A549 (cell line): Measurements from ENCODE around the gene CEP126. TPM values are rescaled to one million over a fixed set of nuclear protein-coding genes. Genes with fewer than 3 reads are reported as not detected.

ENCODE experiments used
- ATOH8 ChIP-seq: fragments of 250-450 bp; sonication (Bioruptor Pico); IDR thresholded peaks from 2 replicates; pipeline ENCODE4 v1.5.0; 2020; ENCODE audit warnings: low read depth, mild to moderate bottlenecking, moderate library complexity
- BHLHE40 ChIP-seq: IDR thresholded peaks from 2 replicates; pipeline ENCODE4 v1.6.1; 2012; ENCODE audit warnings: low read depth, low read length, inconsistent platforms
- CBX2 ChIP-seq: fragments of 200-600 bp; sonication (generic); IDR thresholded peaks from 2 replicates; pipeline ENCODE4 v1.6.1; 2016; ENCODE audit warnings: low read depth, mild to moderate bottlenecking, borderline replicate concordance
- CEBPB ChIP-seq, 2 experiments: fragments of >200 bp in 1 of 2; sonication (Bioruptor Twin) in 1 of 2; formaldehyde crosslinking in 1 of 2; IDR thresholded peaks; 2 replicates each; pipeline ENCODE4 v1.6.1; 2012 to 2016
- CHD4 ChIP-seq: fragments of 200-600 bp; sonication (generic); IDR thresholded peaks from 2 replicates; pipeline ENCODE4 v1.6.1; 2016; ENCODE audit warnings: antibody characterized with exemption, mild to moderate bottlenecking, borderline replicate concordance
- CTCF ChIP-seq: fragments of >200 bp; sonication (Bioruptor Twin); formaldehyde crosslinking; IDR thresholded peaks from 3 replicates; pipeline ENCODE4 v1.5.1; 2016
- EHF ChIP-seq: fragments of 250-450 bp; sonication (Bioruptor Pico); IDR thresholded peaks from 2 replicates; pipeline ENCODE4 v1.5.0; 2020; ENCODE audit warnings: mild to moderate bottlenecking
- EP300 ChIP-seq, 2 experiments: fragments of >200 bp; sonication (Bioruptor Twin); formaldehyde crosslinking; IDR thresholded peaks; 2 replicates in 1 of 2; 3 replicates in 1 of 2; pipeline ENCODE4 v1.6.1; 2016 to 2017
- GATA3 ChIP-seq: IDR thresholded peaks from 2 replicates; pipeline ENCODE4 v1.6.1; 2012; ENCODE audit warnings: borderline replicate concordance
- HDAC2 ChIP-seq: fragments of 200-600 bp; sonication (generic); IDR thresholded peaks from 2 replicates; pipeline ENCODE4 v1.6.1; 2016
- HES2 ChIP-seq: fragments of >200 bp; sonication (Bioruptor Twin); formaldehyde crosslinking; IDR thresholded peaks from 2 replicates; pipeline ENCODE4 v1.6.1; 2016
- HEYL ChIP-seq: fragments of 250-450 bp; sonication (Bioruptor Pico); IDR thresholded peaks from 2 replicates; pipeline ENCODE4 v1.8.0; 2021; ENCODE audit warnings: mild to moderate bottlenecking, moderate library complexity
- HMGXB4 ChIP-seq: fragments of 250-450 bp; sonication (Bioruptor Pico); IDR thresholded peaks from 2 replicates; pipeline ENCODE4 v1.5.0; 2021; ENCODE audit warnings: mild to moderate bottlenecking, moderate library complexity, borderline replicate concordance
- HOXB13 ChIP-seq: fragments of 250-450 bp; sonication (Bioruptor Pico); IDR thresholded peaks from 2 replicates; pipeline ENCODE4 v1.5.0; 2020; ENCODE audit warnings: low read depth, mild to moderate bottlenecking, moderate library complexity
- KDM1A ChIP-seq: fragments of 200-600 bp; sonication (generic); IDR thresholded peaks from 2 replicates; pipeline ENCODE4 v1.6.1; 2016; ENCODE audit warnings: low read depth, mild to moderate bottlenecking
- KDM5A ChIP-seq: fragments of 200-600 bp; sonication (generic); IDR thresholded peaks from 2 replicates; pipeline ENCODE4 v1.6.1; 2016; ENCODE audit warnings: antibody characterized with exemption, mild to moderate bottlenecking
- MAFK ChIP-seq: fragments of 450-650 bp; IDR thresholded peaks from 2 replicates; pipeline ENCODE4 v1.6.1; 2014; ENCODE audit not compliant: partially characterized antibody
- MAZ ChIP-seq: fragments of 150-350 bp; IDR thresholded peaks from 2 replicates; pipeline ENCODE4 v1.6.1; 2014; ENCODE audit warnings: antibody characterized with exemption, low read depth, low read length, borderline replicate concordance
- MYC ChIP-seq: IDR thresholded peaks from 2 replicates; pipeline ENCODE4 v1.6.1; 2012; ENCODE audit warnings: mild to moderate bottlenecking, inconsistent platforms, low read length, improper control_type of control experiment, borderline replicate concordance
- NFE2L2 ChIP-seq: fragments of 150-350 bp; conservative IDR thresholded peaks from 2 replicates; pipeline ENCODE4 v1.6.1; 2014; ENCODE audit warnings: low read length
- NPAS2 ChIP-seq: fragments of 250-450 bp; sonication (Bioruptor Pico); IDR thresholded peaks from 2 replicates; pipeline ENCODE4 v1.8.0; 2022; ENCODE audit warnings: mild to moderate bottlenecking, moderate library complexity, borderline replicate concordance
- NR3C1 ChIP-seq: fragments of >200 bp; sonication (Bioruptor Twin); formaldehyde crosslinking; IDR thresholded peaks from 3 replicates; pipeline ENCODE4 v1.6.1; 2017
- PHF8 ChIP-seq: fragments of 200-600 bp; sonication (generic); IDR thresholded peaks from 2 replicates; pipeline ENCODE4 v1.6.1; 2016; ENCODE audit warnings: low read depth, mild to moderate bottlenecking, antibody characterized with exemption, moderate library complexity, borderline replicate concordance
- POLR2A ChIP-seq: IDR thresholded peaks from 2 replicates; pipeline ENCODE4 v1.6.1; 2012; ENCODE audit warnings: mild to moderate bottlenecking, low read length
- RCOR1 ChIP-seq: fragments of 150-350 bp; IDR thresholded peaks from 2 replicates; pipeline ENCODE4 v1.6.1; 2014; ENCODE audit warnings: antibody characterized with exemption, low read length, low read depth
- REST ChIP-seq: fragments of 200-600 bp; sonication (generic); IDR thresholded peaks from 2 replicates; pipeline ENCODE4 v1.6.1; 2016; ENCODE audit warnings: antibody characterized with exemption, mild to moderate bottlenecking, moderate library complexity
- RNF2 ChIP-seq: fragments of 200-600 bp; sonication (generic); IDR thresholded peaks from 2 replicates; pipeline ENCODE4 v1.6.1; 2016; ENCODE audit warnings: low read depth, mild to moderate bottlenecking, antibody characterized with exemption, moderate library complexity, borderline replicate concordance
- SMC3 ChIP-seq: fragments of >200 bp; sonication (Bioruptor Twin); formaldehyde crosslinking; IDR thresholded peaks from 3 replicates; pipeline ENCODE4 v1.6.1; 2018; ENCODE audit warnings: inconsistent platforms
- TP53 ChIP-seq: fragments of 250-450 bp; sonication (Bioruptor Pico); IDR thresholded peaks from 2 replicates; pipeline ENCODE4 v1.5.0; 2021; ENCODE audit warnings: mild to moderate bottlenecking, moderate library complexity
- ZC3H11A ChIP-seq: fragments of 450-650 bp; IDR thresholded peaks from 2 replicates; pipeline ENCODE4 v1.6.1; 2014; ENCODE audit warnings: antibody characterized with exemption, mild to moderate bottlenecking
- ZFP36 ChIP-seq: fragments of 450-650 bp; IDR thresholded peaks from 2 replicates; pipeline ENCODE4 v1.6.1; 2014; ENCODE audit warnings: borderline replicate concordance; ENCODE audit not compliant: partially characterized antibody
- ZNF302 ChIP-seq: fragments of 250-450 bp; sonication (Bioruptor Pico); IDR thresholded peaks from 2 replicates; pipeline ENCODE4 v1.9.0; 2021; ENCODE audit warnings: inconsistent platforms, mild to moderate bottlenecking, moderate library complexity
- polyA plus RNA-seq, 4 experiments: library from polyadenylated mRNA; depleted of rRNA in 3 of 4; stranded (reverse); fragments of >200 nt; fragmentation: RNase III in 1 of 4; extraction: RNeasy Plus Mini Kit Qiagen cat#74134 plus additional on column Dnase treatment in 1 of 4; gene quantifications; 2 replicates in 3 of 4; 3 replicates in 1 of 4; pipeline ENCODE4 v1.2.3, GENCODE V29; 2011 to 2017
- TF ChIP-seq, protein P1 (sequence below): IDR thresholded peaks from 2 replicates; pipeline ENCODE4 v1.6.1; 2012
- TF ChIP-seq, protein P2 (sequence below): IDR thresholded peaks from 2 replicates; pipeline ENCODE4 v1.6.1; 2012

Gene CEP126
- polyA plus RNA-seq, 2 of the 4 experiments (the other 2 are of a cell fraction), result 2.6 to 8.7 TPM

DNA sequence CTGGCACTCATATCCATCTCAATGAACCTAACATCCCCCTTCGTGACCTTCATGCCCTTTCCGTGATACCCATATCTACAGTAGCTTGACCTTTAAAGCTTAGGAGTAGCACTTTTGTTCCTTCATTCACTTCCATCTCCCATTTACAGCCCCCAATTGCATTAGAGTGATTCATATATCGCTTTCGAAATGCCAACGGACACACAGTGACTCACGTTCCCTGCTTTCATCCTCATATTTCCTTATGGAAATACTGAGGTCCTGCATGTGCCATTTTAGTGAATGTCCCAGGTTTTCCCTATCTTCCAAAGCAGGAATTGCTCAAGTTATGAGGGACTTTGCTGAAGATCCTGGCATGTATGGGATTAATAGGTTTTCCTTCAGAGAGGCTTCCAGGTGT, 44.3 kb upstream of the CEP126 start (continued):
- TF ChIP-seq CTCF, result no peak
- TF ChIP-seq, protein P1, sequence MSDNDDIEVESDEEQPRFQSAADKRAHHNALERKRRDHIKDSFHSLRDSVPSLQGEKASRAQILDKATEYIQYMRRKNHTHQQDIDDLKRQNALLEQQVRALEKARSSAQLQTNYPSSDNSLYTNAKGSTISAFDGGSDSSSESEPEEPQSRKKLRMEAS, result peak; percentile 72
- TF ChIP-seq HEYL, result no peak
- no peak for TF ChIP-seq KDM5A
- TF ChIP-seq ATOH8, result no peak
- no peak for TF ChIP-seq MAZ
- no peak for TF ChIP-seq HDAC2
- no peak for TF ChIP-seq CBX2
- TF ChIP-seq HOXB13 (CRISPR knock-in tag), result no peak
- no peak for TF ChIP-seq ZNF302 (CRISPR knock-in tag)
- TF ChIP-seq ZFP36, result no peak
- no peak for TF ChIP-seq CHD4
- TF ChIP-seq REST, result no peak
- TF ChIP-seq NPAS2, result no peak
- no peak for TF ChIP-seq NR3C1
- TF ChIP-seq HES2, result peak; percentile 82; the same call in 1 of the 2 replicates
- TF ChIP-seq POLR2A, result no peak
- TF ChIP-seq HMGXB4, result no peak
- TF ChIP-seq SMC3, result no peak
- no peak for TF ChIP-seq MYC
- TF ChIP-seq GATA3, result peak; percentile 79; the same call in 1 of the 2 replicates
- no peak for TF ChIP-seq PHF8
- no peak for TF ChIP-seq ZC3H11A
- no peak for TF ChIP-seq RCOR1
- peak; percentile 48 to 71; a peak in 2 of 5 replicates for TF ChIP-seq EP300 (IDR thresholded peaks at IDR 0.05)
- TF ChIP-seq NFE2L2, result no peak
- TF ChIP-seq KDM1A, result no peak
- TF ChIP-seq, protein P2, sequence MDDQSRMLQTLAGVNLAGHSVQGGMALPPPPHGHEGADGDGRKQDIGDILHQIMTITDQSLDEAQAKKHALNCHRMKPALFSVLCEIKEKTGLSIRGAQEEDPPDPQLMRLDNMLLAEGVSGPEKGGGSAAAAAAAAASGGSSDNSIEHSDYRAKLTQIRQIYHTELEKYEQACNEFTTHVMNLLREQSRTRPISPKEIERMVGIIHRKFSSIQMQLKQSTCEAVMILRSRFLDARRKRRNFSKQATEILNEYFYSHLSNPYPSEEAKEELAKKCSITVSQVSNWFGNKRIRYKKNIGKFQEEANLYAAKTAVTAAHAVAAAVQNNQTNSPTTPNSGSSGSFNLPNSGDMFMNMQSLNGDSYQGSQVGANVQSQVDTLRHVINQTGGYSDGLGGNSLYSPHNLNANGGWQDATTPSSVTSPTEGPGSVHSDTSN, result no peak
- TF ChIP-seq RNF2, result no peak
- TF ChIP-seq EHF (CRISPR knock-in tag), result no peak
- TF ChIP-seq TP53, result no peak
- TF ChIP-seq BHLHE40, result no peak
- no peak for TF ChIP-seq MAFK
- peak; percentile 88 to 93 for TF ChIP-seq CEBPB (IDR thresholded peaks at IDR 0.05)
